GM18526 (cell line): ENCODE data around the gene CCNI.

Source experiments
- POLR2A ChIP-seq: IDR thresholded peaks from 3 replicates; pipeline ENCODE4 v1.6.1; 2011; ENCODE audit not compliant: insufficient read length; ENCODE audit errors: extremely low read depth

The CCNI gene

DNA sequence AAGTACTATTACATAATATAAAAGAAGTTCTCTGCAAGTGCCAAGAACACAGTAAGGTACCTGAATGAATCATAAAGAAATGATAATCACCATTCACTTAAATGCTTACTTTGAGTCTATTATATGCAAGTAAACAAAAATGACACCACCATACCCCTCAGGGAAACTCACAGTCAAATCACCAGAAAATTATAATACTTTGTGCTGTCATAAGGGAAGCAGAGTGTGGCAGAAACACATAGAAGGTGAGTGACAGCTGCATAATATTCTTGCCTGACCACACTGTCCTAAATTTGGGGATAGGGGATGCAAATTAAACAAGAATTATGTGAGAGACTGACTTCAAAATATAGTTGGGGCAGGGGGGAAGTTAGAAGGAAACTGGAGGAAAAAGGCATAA lies 12.9 kb downstream of the CCNI start:
- no peak for TF ChIP-seq POLR2A

- no peak for TF ChIP-seq POLR2A
Measured at GRCh38 chr4:77052352-77052751, 23.4 kb downstream of the CCNI start.

DNA sequence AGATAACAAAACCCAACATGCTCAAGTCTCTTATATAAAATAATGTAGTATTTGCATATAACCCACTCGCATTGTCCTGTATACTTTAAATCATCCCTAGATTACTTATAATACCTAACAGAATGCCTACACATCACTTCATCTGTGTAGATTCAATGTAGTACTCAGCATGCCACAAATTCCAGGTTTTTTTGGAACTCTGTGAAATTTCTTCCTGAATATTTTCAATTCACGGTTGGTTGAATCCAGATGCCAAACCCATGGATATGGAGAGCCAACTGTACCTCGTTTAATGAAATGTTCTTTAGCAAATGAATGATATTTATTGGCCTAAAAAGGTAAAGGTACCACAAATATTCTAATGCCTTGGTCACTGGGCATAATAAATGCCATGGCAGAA lies 24.8 kb downstream of the CCNI start:
- no peak for TF ChIP-seq POLR2A

GRCh38 chr4:77047037-77047436 lies 28.8 kb downstream of the CCNI start:
- TF ChIP-seq POLR2A: no peak

DNA sequence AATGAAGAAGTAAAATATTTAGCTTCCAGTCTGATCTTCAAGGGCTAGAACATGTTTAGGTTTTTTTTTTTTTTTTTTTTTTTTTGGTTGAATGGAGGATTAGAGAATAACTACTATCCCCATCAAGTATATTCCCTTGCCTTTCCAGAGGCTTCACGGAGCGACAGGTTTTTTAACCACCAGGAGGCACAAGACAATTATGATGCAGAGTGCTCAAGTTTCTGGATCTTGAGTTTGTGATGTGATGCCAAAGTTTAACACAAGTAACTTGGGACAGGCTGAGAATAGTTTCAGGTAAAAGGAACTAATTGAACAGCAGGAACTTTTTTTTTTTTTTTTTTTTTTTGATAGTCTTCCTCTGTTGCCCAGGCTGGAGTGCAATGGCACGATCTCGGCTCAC lies 30.3 kb downstream of the CCNI start:
- no peak for TF ChIP-seq POLR2A

- no peak for TF ChIP-seq POLR2A
Measured at GRCh38 chr4:77044461-77045150, 31.2 kb downstream of the CCNI start.

DNA sequence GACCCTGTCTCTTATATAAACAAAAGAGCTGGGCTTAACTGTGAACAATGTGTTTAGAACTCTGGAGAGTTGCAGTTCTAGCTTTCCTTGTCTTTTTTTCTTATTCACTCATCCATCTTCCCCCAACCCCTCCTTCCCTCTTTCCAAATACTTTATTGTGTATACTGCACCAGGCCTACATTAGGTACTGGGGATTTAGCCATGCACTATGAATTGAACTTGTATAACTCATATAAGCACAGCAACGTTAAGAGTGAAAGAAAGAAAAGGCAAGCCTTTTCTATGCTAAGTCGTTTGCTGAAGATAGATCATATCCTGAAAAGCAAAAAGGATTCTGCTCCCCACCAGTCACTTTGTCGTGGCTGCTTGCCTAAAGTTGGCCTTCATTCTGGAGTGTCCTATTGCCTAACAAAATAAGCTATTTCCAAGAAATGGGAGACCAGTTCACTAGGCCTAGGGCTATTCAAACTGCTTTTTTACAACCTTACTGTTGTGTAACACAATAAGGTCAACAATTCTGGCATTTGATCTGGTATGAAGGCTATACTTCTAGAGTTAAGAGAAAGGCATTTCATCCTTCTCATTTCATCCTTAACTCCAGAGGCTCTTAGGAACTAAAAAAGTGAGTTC lies 32.2 kb downstream of the CCNI start:
- TF ChIP-seq POLR2A: no peak

DNA sequence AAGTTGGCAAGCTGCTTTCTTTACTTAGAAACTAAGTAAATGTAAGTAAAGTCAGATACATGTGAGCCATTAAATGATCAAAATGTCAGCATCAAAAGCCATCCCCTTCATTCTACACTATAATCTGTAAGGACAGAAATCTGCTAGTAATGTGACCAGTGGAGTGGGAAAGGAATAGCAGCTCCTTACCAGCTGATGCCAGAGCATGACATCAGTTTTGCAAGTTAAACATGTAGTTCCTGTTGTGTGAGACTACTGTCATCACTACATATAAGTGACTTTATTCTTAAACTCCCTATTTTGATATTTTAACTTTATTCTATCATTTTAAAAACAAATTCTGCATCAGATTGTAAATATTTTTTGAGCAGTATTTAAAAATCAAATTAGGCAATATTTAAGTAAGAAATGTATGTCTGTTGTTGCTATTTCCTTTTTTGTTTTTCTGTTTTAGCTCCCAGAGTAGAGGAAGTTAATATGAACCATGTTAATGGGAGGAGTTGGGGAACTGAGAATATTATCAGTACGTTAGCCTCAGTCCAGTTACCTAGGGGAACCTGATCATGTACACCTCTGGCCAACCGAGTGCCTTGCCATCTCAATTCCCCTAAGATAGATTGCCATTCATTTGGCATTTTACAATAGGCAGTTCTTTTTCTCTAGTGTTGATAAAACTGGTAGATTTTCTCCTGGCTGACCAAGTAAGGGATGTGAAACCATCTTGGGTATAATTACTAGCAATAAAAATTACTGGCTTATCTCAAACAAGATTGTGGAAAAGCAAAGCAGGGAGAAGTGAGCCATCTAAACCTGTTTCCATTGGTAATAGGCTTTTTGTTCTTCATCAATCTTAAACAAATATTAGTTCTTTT lies 34.7 kb downstream of the CCNI start:
- no peak for TF ChIP-seq POLR2A

GRCh38 chr4:77040270-77040669 lies 35.5 kb downstream of the CCNI start:
- TF ChIP-seq POLR2A: no peak

GRCh38 chr4:77039796-77040195 lies 36.0 kb downstream of the CCNI start:
- no peak for TF ChIP-seq POLR2A

- TF ChIP-seq POLR2A: no peak
Measured at GRCh38 chr4:77037736-77038135, 38.1 kb downstream of the CCNI start.

GRCh38 chr4:77036206-77036605 lies 39.6 kb downstream of the CCNI start:
- no peak for TF ChIP-seq POLR2A

DNA sequence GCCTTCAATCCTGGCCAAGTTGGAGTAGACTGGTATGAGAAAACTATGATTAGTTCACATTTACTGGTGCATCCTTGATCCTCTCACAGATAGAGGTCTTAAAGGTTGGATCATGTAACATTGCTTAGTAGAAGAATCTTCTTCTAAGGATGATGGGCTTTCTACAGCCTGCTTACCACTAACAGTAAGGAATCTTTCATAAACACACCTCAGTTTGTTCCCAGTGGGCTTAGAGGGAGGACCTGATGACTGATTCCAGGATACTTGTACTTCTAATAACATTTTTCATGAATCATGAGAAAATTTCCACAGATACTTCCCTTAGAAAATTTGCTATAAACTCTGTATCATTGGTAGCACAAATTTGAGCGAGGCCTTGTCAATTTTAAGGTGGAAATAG lies 40.6 kb downstream of the CCNI start:
- TF ChIP-seq POLR2A: no peak

- no peak for TF ChIP-seq POLR2A
Measured at GRCh38 chr4:77031544-77031943, 44.2 kb downstream of the CCNI start.

DNA sequence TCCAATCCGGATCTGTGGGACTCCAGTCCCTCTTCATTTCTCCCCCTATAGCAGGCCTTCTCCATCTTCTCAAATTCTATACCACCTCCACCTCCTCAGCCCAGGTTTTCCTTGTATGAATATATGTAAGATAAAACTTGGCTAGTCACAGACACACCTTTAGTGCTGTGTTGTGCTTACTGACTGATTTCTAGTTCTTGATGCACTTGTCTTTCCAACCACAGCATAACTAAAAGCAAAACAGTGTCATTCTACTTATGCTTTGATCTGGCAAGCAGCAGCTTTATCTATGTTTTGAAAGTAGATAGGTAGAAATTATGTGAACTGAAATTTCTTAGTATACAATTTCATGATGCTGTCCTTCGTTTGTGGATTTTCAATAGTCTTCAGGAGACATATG lies 47.5 kb downstream of the CCNI start:
- no peak for TF ChIP-seq POLR2A

GRCh38 chr4:77026322-77026704 lies 49.5 kb downstream of the CCNI start:
- TF ChIP-seq POLR2A: no peak

GRCh38 chr4:77025643-77026321 lies 50.0 kb downstream of the CCNI start:
- no peak for TF ChIP-seq POLR2A
